SH-SY5Y (cell line): ENCODE measurements around the gene GPATCH4.

Source experiments
- GATA2 ChIP-seq: IDR thresholded peaks from 2 replicates; pipeline ENCODE4 v1.6.1; 2011; ENCODE audit warnings: mild to moderate bottlenecking, low read depth, low read length
- GATA3 ChIP-seq: IDR thresholded peaks from 2 replicates; pipeline ENCODE4 v1.6.1; 2011; ENCODE audit warnings: low read depth, mild to moderate bottlenecking, low read length, moderate library complexity

The GPATCH4 gene

DNA sequence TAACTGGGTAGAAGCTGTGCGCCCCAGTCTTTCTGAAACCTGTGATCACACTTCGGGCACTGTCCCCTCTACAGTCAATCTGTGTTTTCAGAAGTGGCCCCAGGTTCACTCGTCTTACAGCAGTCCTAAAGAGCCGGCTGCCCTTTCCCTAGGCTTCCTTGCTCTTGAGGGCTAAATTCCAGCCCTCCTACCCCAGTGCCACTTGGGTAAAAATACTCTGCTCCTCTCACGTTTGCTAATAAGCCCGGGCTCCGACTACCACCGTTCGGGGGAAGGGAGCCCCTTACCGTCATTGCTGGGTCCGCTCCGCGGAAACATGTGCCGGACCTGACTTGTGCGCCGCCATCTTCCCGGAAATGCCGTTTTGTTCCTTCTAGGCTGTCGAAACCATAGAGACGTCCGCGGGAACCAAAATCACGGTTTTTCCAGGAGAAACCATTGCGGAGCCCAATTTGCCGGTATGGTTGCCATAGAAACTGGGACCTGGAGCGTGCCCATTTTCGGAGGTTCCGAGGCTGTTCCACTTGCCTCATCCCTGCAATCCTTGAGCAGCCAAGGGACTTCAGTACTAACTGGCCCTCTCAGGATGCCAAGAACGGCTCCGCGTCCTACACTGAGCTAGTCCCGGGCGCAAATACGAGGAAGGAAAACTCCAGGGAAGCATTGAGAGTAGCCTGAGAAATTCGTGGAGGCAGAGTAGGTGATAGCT lies at the start of gene GPATCH4:
Gene GPATCH4 (minus strand): TSS at position 358 of the 709 bp plus-strand sequence.
- TF ChIP-seq GATA3, result no peak
- TF ChIP-seq GATA2, result no peak

GRCh38 chr1:156648951-156649350 lies 47.7 kb upstream of the GPATCH4 start:
- TF ChIP-seq GATA3 (no peak), GATA2 (no peak)

DNA sequence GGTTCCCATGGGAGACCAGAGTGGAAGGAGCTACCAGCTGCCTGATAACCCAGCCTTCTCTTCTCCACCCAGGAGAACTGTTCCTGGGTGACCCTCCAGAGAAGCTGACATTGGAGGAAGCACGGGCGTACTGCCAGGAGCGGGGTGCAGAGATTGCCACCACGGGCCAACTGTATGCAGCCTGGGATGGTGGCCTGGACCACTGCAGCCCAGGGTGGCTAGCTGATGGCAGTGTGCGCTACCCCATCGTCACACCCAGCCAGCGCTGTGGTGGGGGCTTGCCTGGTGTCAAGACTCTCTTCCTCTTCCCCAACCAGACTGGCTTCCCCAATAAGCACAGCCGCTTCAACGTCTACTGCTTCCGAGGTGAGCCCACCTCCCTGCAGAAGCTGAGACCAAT lies 47.2 kb upstream of the GPATCH4 start:
- TF ChIP-seq GATA3, result no peak
- TF ChIP-seq GATA2, result no peak

GRCh38 chr1:156647351-156647750 lies 46.1 kb upstream of the GPATCH4 start:
- TF ChIP-seq GATA2, result no peak
- no peak for TF ChIP-seq GATA3

DNA sequence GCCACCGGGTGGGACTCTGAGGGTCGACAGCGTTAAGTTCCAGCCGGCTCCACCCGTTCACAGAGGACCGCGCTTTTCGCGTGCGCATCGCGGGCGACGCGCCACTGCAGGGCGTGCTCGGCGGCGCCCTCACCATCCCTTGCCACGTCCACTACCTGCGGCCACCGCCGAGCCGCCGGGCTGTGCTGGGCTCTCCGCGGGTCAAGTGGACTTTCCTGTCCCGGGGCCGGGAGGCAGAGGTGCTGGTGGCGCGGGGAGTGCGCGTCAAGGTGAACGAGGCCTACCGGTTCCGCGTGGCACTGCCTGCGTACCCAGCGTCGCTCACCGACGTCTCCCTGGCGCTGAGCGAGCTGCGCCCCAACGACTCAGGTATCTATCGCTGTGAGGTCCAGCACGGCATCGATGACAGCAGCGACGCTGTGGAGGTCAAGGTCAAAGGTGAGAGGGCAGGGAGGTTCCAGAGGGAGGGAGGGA lies 45.5 kb upstream of the GPATCH4 start:
- TF ChIP-seq GATA2 (no peak), GATA3 (no peak)

DNA sequence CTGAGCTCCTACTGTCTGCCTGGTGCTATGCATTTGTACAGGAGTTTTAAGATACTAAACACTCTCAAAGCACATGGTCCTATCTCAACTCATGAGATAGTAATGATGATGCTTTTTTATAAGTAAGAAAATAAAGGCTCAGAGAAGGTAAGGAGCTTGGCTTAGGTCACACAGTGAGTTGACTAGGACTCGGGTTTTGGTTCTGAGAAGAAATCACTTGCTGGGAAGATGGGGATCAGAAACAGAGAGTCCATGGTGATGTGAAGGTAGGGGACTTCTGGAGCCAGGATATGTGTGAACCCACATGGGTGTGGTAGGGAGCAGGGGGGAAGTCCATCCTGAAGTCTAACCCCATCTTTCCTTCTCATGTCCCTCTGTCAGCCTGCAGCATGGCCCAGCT lies 44.4 kb upstream of the GPATCH4 start:
- TF ChIP-seq GATA3, result no peak
- TF ChIP-seq GATA2, result no peak

DNA sequence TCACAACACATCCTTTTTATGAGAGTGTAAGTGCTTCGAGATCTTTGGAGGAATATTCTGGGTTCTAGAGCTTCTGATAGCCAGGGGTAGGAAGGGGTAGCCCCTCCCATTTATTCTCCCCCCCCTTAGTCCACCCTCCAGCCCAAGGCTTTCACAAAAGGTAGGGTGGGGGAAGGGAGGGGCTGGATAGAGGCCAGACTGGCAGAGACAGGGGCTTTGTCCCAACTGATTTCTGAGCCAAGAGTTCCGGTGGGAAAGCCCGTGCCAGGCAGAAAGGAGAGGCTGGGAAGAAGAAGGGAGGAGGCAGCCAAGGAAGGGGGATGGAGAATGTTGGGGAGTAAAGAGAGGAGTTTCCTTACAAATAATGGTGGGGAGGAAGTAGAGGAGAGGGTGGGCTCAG lies 43.8 kb upstream of the GPATCH4 start:
- TF ChIP-seq GATA3 (no peak), GATA2 (no peak)

- TF ChIP-seq GATA3 (no peak), GATA2 (no peak)
Observed at GRCh38 chr1:156644640-156645039, 43.4 kb upstream of the GPATCH4 start.

DNA sequence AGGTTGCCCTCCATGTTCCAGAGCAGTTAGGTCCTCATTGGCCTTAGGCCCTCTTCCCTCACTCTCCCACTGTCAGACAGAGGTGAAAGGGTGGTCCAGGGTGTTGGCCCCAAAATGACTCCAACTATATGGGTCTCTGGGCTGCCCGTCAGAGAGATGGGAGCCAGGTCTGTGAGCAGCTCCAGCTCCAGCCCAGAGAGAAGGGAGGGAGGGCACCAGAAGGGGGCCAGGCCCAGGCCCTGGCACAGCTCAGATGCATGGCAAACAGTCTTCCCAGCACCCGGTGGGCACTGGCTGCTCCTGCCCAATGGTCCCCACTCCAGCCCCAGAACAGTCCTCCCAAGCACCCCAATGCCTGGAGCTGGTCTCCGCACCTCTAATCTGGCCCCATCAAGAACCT lies 42.9 kb upstream of the GPATCH4 start:
- no peak for TF ChIP-seq GATA2

DNA sequence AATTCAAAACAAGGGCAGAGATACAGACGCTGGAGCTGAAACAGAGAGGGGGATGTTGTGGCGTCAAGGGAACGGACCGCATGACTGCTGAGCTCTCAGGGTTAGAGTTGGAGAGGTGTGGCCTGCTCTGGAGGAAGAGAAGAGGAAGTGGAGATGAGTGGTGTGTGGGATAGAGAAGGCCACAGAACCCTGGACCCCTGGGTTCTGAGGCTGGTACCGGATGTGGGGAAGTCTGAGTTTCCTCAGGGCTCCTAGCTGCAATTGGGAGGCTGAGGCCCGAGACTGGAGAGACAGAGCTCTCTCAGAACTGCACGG lies 42.5 kb upstream of the GPATCH4 start:
- TF ChIP-seq GATA2 (no peak), GATA3 (no peak)

DNA sequence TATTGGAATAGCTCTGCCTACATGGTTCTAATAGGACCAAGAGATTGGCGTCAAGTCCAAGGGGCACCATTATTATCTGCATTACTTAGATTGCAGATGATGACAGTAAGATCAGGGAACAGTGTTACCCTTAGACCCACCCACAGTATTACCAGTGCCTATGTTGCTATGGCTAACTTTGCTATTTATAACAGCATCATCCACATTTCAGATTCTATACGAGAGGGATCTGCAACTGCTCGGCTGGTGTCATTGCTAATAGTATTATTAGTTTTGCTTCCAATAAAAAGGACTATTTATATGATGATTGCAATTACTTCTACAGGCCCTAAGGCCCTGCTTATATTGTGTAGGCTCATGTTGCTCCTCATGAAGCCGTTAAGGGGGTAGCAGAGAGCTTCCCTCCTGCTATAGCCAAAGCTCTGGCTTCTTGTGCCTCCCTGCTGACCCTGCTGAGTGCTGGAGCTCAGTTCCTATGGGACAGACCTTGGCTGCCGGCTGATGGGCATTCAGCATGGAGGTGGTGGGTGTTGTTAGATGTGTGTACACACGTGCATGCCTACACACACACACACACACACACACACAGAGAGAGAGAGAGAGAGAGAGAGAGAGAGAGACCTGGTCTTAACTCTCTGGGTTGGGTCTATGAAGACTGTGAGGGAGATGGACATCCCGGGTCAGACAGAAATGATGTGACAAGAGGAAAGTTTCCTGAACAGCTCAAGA lies 41.9 kb upstream of the GPATCH4 start:
- no peak for TF ChIP-seq GATA2
- no peak for TF ChIP-seq GATA3

- TF ChIP-seq GATA2, result no peak
- TF ChIP-seq GATA3, result no peak
Observed at GRCh38 chr1:156642265-156643048, 41.2 kb upstream of the GPATCH4 start.

DNA sequence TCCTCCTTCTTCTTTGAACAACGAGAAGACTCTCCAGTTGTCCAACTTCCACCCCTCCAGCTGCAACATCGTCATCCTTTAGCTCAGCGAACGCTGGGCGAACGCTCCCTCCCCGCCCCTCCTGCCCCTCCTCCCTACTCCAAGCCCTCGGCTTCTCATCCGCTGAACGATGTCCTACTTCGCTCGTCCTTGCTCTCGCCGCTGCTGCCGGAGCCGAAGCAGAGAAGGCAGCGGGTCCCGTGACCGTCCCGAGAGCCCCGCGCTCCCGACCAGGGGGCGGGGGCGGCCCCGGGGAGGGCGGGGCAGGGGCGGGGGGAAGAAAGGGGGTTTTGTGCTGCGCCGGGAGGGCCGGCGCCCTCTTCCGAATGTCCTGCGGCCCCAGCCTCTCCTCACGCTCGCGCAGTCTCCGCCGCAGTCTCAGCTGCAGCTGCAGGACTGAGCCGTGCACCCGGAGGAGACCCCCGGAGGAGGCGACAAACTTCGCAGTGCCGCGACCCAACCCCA lies 40.5 kb upstream of the GPATCH4 start, which contains the start of gene BCAN:
Gene BCAN (plus strand): TSS at position 357 of the 504 bp plus-strand sequence. CDS start 3,938 bp downstream, outside the sequence.
- TF ChIP-seq GATA3, result no peak
- no peak for TF ChIP-seq GATA2
